Hematopoietic multipotent progenitor cell (in vitro differentiated cells): ENCODE results near the gene CNNM1. TPM values are rescaled to one million over a fixed set of nuclear protein-coding genes. Genes with fewer than 3 reads are reported as not detected.
A peak's percentile ranks its signal among the peaks of the same experiment; 100 is the strongest.

Experiments
- DNase-seq, 3 donors: peaks; one replicate each; pipeline ENCODE4 v3.0.0-alpha.2; 2011 to 2015; ENCODE audit warnings: low read depth in 2 of 3, low spot score in 2 of 3
- total RNA-seq: library from RNA; depleted of rRNA; stranded (reverse); fragments of >200 nt; gene quantifications from one replicate; pipeline ENCODE4 v1.2.3, GENCODE V29; 2012

The CNNM1 gene
- total RNA-seq, result 1.9 TPM

- DNase-seq, result peak in 2 of 3 donors; percentile 28 to 54
Measured at GRCh38 chr10:99329304-99329553, at the start of gene CNNM1. Gene CNNM1 (plus strand): TSS chr10:99329356. CDS start chr10:99329388, 32 bp downstream.

GRCh38 chr10:99279626-99280111, 49.5 kb upstream of the CNNM1 start:
- DNase-seq, result no peak

- no peak for DNase-seq
Measured at GRCh38 chr10:99280472-99280871, 48.7 kb upstream of the CNNM1 start.

GRCh38 chr10:99285881-99286280, 43.3 kb upstream of the CNNM1 start:
- DNase-seq, result no peak

- no peak for DNase-seq
Measured at GRCh38 chr10:99290306-99290705, 38.9 kb upstream of the CNNM1 start.

GRCh38 chr10:99292159-99292558, 37.0 kb upstream of the CNNM1 start:
- DNase-seq, result no peak

GRCh38 chr10:99296605-99297004, 32.6 kb upstream of the CNNM1 start:
- no peak for DNase-seq

GRCh38 chr10:99297033-99297432, 32.1 kb upstream of the CNNM1 start:
- no peak for DNase-seq

GRCh38 chr10:99303899-99304861, 25.0 kb upstream of the CNNM1 start:
- no peak for DNase-seq

- DNase-seq, result no peak
Measured at GRCh38 chr10:99304862-99305229, 24.3 kb upstream of the CNNM1 start.

GRCh38 chr10:99312501-99312900, 16.7 kb upstream of the CNNM1 start:
- DNase-seq, result no peak

GRCh38 chr10:99315853-99316252, 13.3 kb upstream of the CNNM1 start:
- no peak for DNase-seq

GRCh38 chr10:99316374-99316773, 12.8 kb upstream of the CNNM1 start:
- DNase-seq, result no peak

- no peak for DNase-seq
Measured at GRCh38 chr10:99318048-99318447, 11.1 kb upstream of the CNNM1 start.

- DNase-seq, result no peak
Measured at GRCh38 chr10:99318475-99318874, 10.7 kb upstream of the CNNM1 start.

GRCh38 chr10:99325281-99325680, 3.9 kb upstream of the CNNM1 start:
- no peak for DNase-seq

- DNase-seq, result no peak
Measured at GRCh38 chr10:99326871-99327270, 2.3 kb upstream of the CNNM1 start.

GRCh38 chr10:99328579-99329303, 415 bp upstream of the CNNM1 start:
- no peak for DNase-seq

- DNase-seq, result peak in 2 of 3 donors; percentile 24 to 31
Measured at GRCh38 chr10:99329554-99330346, 594 bp downstream of the CNNM1 start.

- peak in 1 of 3 donors; percentile 41 for DNase-seq
Measured at GRCh38 chr10:99330347-99330924, 1.3 kb downstream of the CNNM1 start.
